Spleen (tissue), 11 donors: Measurements from ENCODE around the gene UBTF. TPM values are rescaled to one million over a fixed set of nuclear protein-coding genes. Genes with fewer than 3 reads are reported as not detected.

ENCODE experiments used
- DNase-seq: peaks from one replicate; pipeline ENCODE4 v3.0.0-alpha.2; 2020
- H3K27ac ChIP-seq, 8 donors: fragments of 200-600 bp; sonication (generic) in 7 of 8; 1 replicate in 4 of 8; 2 replicates in 4 of 8; pipeline versions ENCODE4 v1.5.0 to v1.8.0; 2016 to 2021; ENCODE audit warnings: inconsistent platforms in 4 of 8, mild to moderate bottlenecking in 4 of 8, moderate library complexity in 1 of 8
- H3K27me3 ChIP-seq, 7 donors: fragments of 200-600 bp; sonication (generic) in 6 of 7; replicated peaks in 1 of 7; 1 replicate in 4 of 7; 2 replicates in 3 of 7; pipeline versions ENCODE4 v1.5.0 to v1.8.0; 2016 to 2021; ENCODE audit warnings: inconsistent platforms in 3 of 7, mild to moderate bottlenecking in 1 of 7
- H3K36me3 ChIP-seq, 6 donors: fragments of 200-600 bp; sonication (generic) in 5 of 6; 1 replicate in 4 of 6; 2 replicates in 2 of 6; pipeline versions ENCODE4 v1.5.0 to v1.8.0; 2016 to 2021; ENCODE audit warnings: inconsistent platforms in 2 of 6
- H3K4me1 ChIP-seq, 6 donors: fragments of 200-600 bp; sonication (generic) in 5 of 6; 1 replicate in 3 of 6; 2 replicates in 3 of 6; pipeline versions ENCODE4 v1.5.0 to v1.8.0; 2016 to 2021; ENCODE audit warnings: inconsistent platforms in 3 of 6
- H3K4me3 ChIP-seq, 8 donors: fragments of 200-600 bp; sonication (generic) in 7 of 8; 1 replicate in 4 of 8; 2 replicates in 4 of 8; pipeline versions ENCODE4 v1.5.0 to v1.8.0; 2016 to 2021; ENCODE audit warnings: inconsistent platforms in 4 of 8, mild to moderate bottlenecking in 4 of 8, moderate library complexity in 2 of 8
- H3K9me3 ChIP-seq, 8 donors: fragments of 200-600 bp; sonication (generic) in 7 of 8; 1 replicate in 4 of 8; 2 replicates in 4 of 8; pipeline versions ENCODE4 v1.5.0 to v1.8.0; 2016 to 2021; ENCODE audit warnings: inconsistent platforms in 4 of 8
- POLR2A ChIP-seq, 3 donors: fragments of 450-650 bp; IDR thresholded peaks; one replicate each; pipeline ENCODE4 v1.5.1; 2017; ENCODE audit warnings: antibody characterized with exemption in 3 of 3, mild to moderate bottlenecking in 1 of 3
- POLR2AphosphoS5 ChIP-seq, 3 donors: sonication (generic); formaldehyde crosslinking; IDR thresholded peaks; one replicate each; pipeline ENCODE4 v1.5.1; 2017; ENCODE audit warnings: antibody characterized with exemption in 3 of 3
- WGBS, 5 donors: extraction: QIAGEN DNeasy Blood & Tissue Kit in 3 of 5; methylation state at CpG; one replicate each; pipeline versions ENCODE4 v1.1.5 to v1.1.7; 2013 to 2018; 5-methylcytosine and 5-hydroxymethylcytosine counted together
- intact Hi-C: fragments of 100-400 bp; cut with DNase I; formaldehyde crosslinking; loops from one replicate; pipeline ENCODE4 v1.15.0; 2023; ENCODE audit warnings: low total_unique reads
- polyA plus RNA-seq, 3 donors: library from polyadenylated mRNA; stranded (reverse); fragments of 200-250 nt; gene quantifications; one replicate each; pipeline ENCODE4 v1.2.1, GENCODE V29; 2013
- total RNA-seq, 7 donors: library from RNA; depleted of rRNA in 3 of 7; stranded (reverse); fragments of >200 nt in 3 of 7; fragmentation: NEBNext Ultra II Directional in 4 of 7; extraction: Animal tissue kit (Norgen Biotek cat#: 25700) in 4 of 7; gene quantifications; one replicate each; pipeline versions ENCODE4 v1.1.0 to v1.2.1, GENCODE V29; 2016 to 2021
- TF ChIP-seq, protein P1 (sequence below), 11 experiments: fragments of 200-600 bp in 7 of 11; fragments of 450-650 bp in 4 of 11; sonication (generic) in 4 of 11; IDR thresholded peaks in 8 of 11; conservative IDR thresholded peaks in 3 of 11; 1 replicate in 7 of 11; 2 replicates in 4 of 11; pipeline versions ENCODE4 v1.4.0 to v1.8.0; 2016 to 2021; ENCODE audit warnings: antibody characterized with exemption in 11 of 11, inconsistent platforms in 4 of 11, mild to moderate bottlenecking in 1 of 11
- donor health status: healthy with polysubstance abuse.
- donor health status: DM: no; HTN: no; CAD: no; lungs with moderate emphysema.
- donor health status: DM: no; HTN: no; CAD: no.
- donor health status: Bipolar disorder and iron deficiency.
- donor health status: healthy.
- donor health status: DM: no; HTN: no; CAD: no.
- donor health status: DM: yes; HTN: yes; CAD: no.

UBTF gene
- total and polyA plus RNA-seq, 10 donors, result 43.2 to 113 (median 89.2) TPM

DNA sequence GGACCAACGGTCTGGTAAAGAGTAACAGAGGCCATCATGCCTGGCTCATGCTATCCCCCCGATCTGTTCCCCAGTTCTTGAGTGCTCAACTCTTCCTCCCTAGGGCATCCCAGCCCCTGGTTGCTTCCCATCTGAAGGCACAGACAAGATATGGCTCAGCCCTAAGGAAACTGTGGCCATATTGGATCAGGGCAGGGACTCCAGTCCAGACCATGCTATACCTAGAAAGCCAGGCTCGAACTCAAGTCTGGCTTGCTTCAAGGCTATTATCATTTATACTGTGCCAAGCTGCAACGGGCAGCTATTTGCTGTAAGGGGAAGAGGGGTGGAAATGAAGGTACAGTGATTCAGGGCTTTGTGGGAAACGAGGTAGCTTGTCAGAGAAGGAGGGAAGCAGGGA, 2.8 kb downstream of the UBTF start:
- TF ChIP-seq POLR2A (IDR thresholded peaks at IDR 0.05) (no peak), POLR2AphosphoS5 (IDR thresholded peaks at IDR 0.05) (no peak)
- TF ChIP-seq, protein P1, sequence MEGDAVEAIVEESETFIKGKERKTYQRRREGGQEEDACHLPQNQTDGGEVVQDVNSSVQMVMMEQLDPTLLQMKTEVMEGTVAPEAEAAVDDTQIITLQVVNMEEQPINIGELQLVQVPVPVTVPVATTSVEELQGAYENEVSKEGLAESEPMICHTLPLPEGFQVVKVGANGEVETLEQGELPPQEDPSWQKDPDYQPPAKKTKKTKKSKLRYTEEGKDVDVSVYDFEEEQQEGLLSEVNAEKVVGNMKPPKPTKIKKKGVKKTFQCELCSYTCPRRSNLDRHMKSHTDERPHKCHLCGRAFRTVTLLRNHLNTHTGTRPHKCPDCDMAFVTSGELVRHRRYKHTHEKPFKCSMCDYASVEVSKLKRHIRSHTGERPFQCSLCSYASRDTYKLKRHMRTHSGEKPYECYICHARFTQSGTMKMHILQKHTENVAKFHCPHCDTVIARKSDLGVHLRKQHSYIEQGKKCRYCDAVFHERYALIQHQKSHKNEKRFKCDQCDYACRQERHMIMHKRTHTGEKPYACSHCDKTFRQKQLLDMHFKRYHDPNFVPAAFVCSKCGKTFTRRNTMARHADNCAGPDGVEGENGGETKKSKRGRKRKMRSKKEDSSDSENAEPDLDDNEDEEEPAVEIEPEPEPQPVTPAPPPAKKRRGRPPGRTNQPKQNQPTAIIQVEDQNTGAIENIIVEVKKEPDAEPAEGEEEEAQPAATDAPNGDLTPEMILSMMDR (IDR thresholded peaks at IDR 0.05 in 8 of 11, conservative IDR thresholded peaks at IDR 0.05 in 3 of 11), result no peak

DNA sequence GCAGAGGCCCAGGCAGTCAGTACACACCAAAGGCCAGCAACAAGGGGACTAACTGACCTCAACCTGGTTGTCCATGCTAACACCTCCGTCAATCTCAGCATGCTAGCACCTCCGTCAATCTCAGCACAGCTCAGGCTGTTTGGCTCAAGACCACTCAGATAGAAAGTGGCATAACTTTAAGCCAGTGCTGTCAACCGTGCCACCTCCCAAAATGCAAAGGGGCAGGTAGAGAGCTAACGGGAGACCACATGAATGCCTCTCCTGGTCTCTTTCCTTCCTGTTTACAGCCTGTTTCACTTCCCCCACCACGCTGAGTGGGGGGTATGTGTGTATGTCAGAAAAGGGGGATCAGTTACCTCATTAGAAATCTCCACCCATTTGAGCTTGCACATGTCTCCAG, 3.3 kb downstream of the UBTF start:
- Histone ChIP-seq H3K36me3 (peaks cover 0 to 66% (median 53%) of the 10 kb centered on the region in 6 donors), H3K27ac (peak overlapping the region; percentile 55 to 100 (median 98)), H3K27me3 (no peaks in the 10 kb centered on the region), H3K4me1 (peaks cover 21 to 75% (median 51%) of the 10 kb centered on the region in 6 donors), H3K9me3 (no peaks in the 10 kb centered on the region), H3K4me3 (peak overlapping the region in 6 of 8 donors; percentile 2 to 96 (median 54))
- TF ChIP-seq POLR2A (IDR thresholded peaks at IDR 0.05) (no peak), POLR2AphosphoS5 (IDR thresholded peaks at IDR 0.05) (peak in 2 of 3 donors; percentile 57 to 79)
- TF ChIP-seq, protein P1 (IDR thresholded peaks at IDR 0.05 in 8 of 11, conservative IDR thresholded peaks at IDR 0.05 in 3 of 11), result no peak
- DNase-seq, result peak; percentile 87
- intact Hi-C loops, result no loop called here
- WGBS, 5 donors, result 30 to 50% (median 42%) methylated on average over 5 of the region's 5 CpGs

More for the DNA sequence above, 2.8 kb downstream of the UBTF start:
- peak overlapping the region in 6 of 8 donors; percentile 2 to 96 (median 88) for H3K4me3 ChIP-seq
- H3K27me3 ChIP-seq, result no peaks in the 10 kb centered on the region
- 42 to 50% (median 47%) methylated on average over 5 of the region's 5 CpGs for WGBS, 5 donors
- H3K4me1 ChIP-seq, result peaks cover 21 to 74% (median 51%) of the 10 kb centered on the region in 6 donors
- peak overlapping the region; percentile 77 to 100 (median 98) for H3K27ac ChIP-seq
- intact Hi-C loops, result no loop called here
- no peak for DNase-seq
- no peaks in the 10 kb centered on the region for H3K9me3 ChIP-seq
- H3K36me3 ChIP-seq, result peaks cover 0 to 61% (median 48%) of the 10 kb centered on the region in 6 donors

DNA sequence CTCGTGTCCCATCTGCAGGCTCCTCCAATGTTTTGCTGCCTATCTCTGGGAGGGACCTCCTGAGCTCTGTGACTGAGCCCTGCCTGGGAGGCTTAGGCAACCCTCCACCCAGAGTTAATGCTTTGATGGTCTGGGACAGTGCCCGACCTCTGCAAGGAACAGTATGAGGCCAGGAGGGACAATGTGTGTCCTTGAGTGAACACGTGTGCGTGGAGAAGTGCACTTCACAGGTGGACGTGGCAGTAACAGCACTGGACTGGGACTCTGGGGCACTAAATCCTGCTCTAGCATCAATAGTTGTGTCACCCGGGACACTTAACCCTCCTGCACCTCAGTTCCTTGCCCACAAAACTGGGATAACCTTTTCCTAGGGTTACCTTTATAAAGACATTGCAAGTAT, 4.6 kb downstream of the UBTF start:
- no peak for DNase-seq
- H3K9me3 ChIP-seq, result no peaks in the 10 kb centered on the region
- intact Hi-C loops, result no loop called here
- 82 to 92% (median 90%) methylated on average over 6 of the region's 6 CpGs for WGBS, 5 donors
- peaks cover 32 to 85% (median 63%) of the 10 kb centered on the region in 6 donors for H3K4me1 ChIP-seq
- peak overlapping the region in 7 of 8 donors; percentile 32 to 100 (median 98) for H3K27ac ChIP-seq
- H3K4me3 ChIP-seq, result no peak overlapping the region
- H3K36me3 ChIP-seq, result peaks cover 0 to 76% (median 61%) of the 10 kb centered on the region in 6 donors
- H3K27me3 ChIP-seq, result no peaks in the 10 kb centered on the region
- TF ChIP-seq POLR2A (IDR thresholded peaks at IDR 0.05) (no peak), POLR2AphosphoS5 (IDR thresholded peaks at IDR 0.05) (peak in 1 of 3 donors; percentile 19)

DNA sequence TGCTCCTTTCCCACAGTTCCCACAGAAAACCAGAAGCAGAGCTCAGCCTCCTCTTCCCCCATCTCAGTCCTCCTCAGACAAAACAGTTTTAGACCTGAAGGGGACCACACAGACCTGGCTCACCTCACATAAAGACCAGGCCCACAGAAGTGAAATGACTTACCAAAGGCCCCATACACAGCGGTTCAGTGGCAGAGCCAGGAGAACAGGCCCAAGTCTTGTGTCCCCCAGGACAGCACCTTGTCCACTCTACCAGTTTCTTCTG, 5.3 kb downstream of the UBTF start:
- Histone ChIP-seq H3K27me3 (no peaks in the 10 kb centered on the region), H3K4me1 (peaks cover 35 to 92% (median 70%) of the 10 kb centered on the region in 6 donors), H3K4me3 (no peak overlapping the region), H3K27ac (peak overlapping the region in 5 of 8 donors; percentile 2 to 100 (median 99)), H3K9me3 (no peaks in the 10 kb centered on the region), H3K36me3 (peaks cover 0 to 83% (median 68%) of the 10 kb centered on the region in 6 donors)
- 88 to 100% (median 96%) methylated on average over 1 of the region's 1 CpG; no CpG with 5 or more reads in 1 of the 5 donors for WGBS, 5 donors
- intact Hi-C loops, result no loop called here
- TF ChIP-seq POLR2AphosphoS5 (IDR thresholded peaks at IDR 0.05), result no peak
- TF ChIP-seq POLR2A (IDR thresholded peaks at IDR 0.05), result no peak
- TF ChIP-seq, protein P1 (IDR thresholded peaks at IDR 0.05 in 8 of 11, conservative IDR thresholded peaks at IDR 0.05 in 3 of 11), result no peak
- no peak for DNase-seq
